Measurements from ENCODE around the gene WDR4. TPM values are rescaled to one million over a fixed set of nuclear protein-coding genes. Genes with fewer than 3 reads are reported as not detected.

The WDR4 gene
- total and polyA plus RNA-seq, 10 of the 15 experiments (the other 5 are each of a cell fraction or from before 2014, with no cell fraction given): 2.1 to 45.3 (median 18.7) TPM

DNA sequence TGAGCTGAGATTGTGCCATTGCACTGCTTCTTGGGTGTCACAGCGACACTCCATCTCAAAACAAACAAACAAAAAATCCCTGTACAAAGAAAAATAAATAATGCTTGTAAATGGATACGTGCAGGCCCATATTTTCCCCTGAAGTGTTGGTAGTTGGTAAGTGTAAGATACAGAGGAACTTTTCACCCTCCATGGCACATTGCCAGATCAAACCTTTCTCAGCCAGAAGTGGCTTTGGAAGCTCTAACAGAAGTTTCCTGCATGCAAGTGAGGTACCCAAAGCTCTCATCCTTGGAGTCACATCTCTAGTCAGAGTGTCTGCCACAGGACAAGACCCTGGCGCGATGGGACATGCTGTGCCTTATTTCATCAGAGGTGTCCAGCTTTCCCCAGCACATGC lies 21.1 kb upstream of the WDR4 start:
- no peak overlapping the region for H3K9ac ChIP-seq (ENCODE audit: control insufficient read depth, insufficient read depth, low read length)
- H2AFZ ChIP-seq (ENCODE audit: control insufficient read depth, low read depth, low read length): no peak overlapping the region
- intact Hi-C loops (cut with micrococcal nuclease; ENCODE audit: unreplicated experiment): no loop called here
- H3K4me1 ChIP-seq (ENCODE audit: control insufficient read depth, insufficient read depth, low read length): no peaks in the 10 kb centered on the region
- H3K9me3 ChIP-seq (replicated peaks; ENCODE audit: control insufficient read depth, insufficient read depth, low read length): no peaks in the 10 kb centered on the region
- ChIA-PET SMC1A (ENCODE audit: uncharacterized antibody, unreplicated experiment) (no interaction called here), POLR2A (interaction anchor here (1.0 kb wide), 1 partner anchor 11 kb away, joined by 3 read pairs; no protein-coding TSS in a partner anchor), RAD21 (ENCODE audit: unreplicated experiment) (no interaction called here), CTCF (no interaction called here)
- in situ Hi-C loops (cut with MboI): no loop called here
- H3K27me3 ChIP-seq (replicated peaks in 1 of 2; ENCODE audit: control insufficient read depth in 2 of 2, insufficient read depth in 2 of 2, low read length in 1 of 2): no peaks in the 10 kb centered on the region
- DNase-seq (ENCODE audit: low read depth, low spot score) (no peak), FAIRE-seq (no peak), ATAC-seq (no peak)
- H3K27ac ChIP-seq (ENCODE audit: control insufficient read depth, insufficient read depth): no peak overlapping the region
- H3K36me3 ChIP-seq (ENCODE audit: control insufficient read depth in 2 of 2, insufficient read depth in 2 of 2, low read length in 1 of 2): peaks cover 5 to 27% of the 10 kb centered on the region in 2 experiments
- BruUV-seq (replicated peaks): no TSS peak
- WGBS (ENCODE audit: insufficient coverage, insufficient replicate concordance, low lambda C conversion rate, missing lambda C conversion rate): 95% methylated on average over 4 of the region's 4 CpGs
- H3K4me3 ChIP-seq: no peak overlapping the region
- TF ChIP-seq SPI1 (IDR thresholded peaks at IDR 0.05; ENCODE audit: borderline replicate concordance, insufficient read depth, low read depth, low read length): no peak
- TF ChIP-seq EZH2 (IDR thresholded peaks at IDR 0.05; ENCODE audit: borderline replicate concordance, control insufficient read depth, low read depth, low read length): no peak
- TF ChIP-seq TCF3 (IDR thresholded peaks at IDR 0.05; ENCODE audit: borderline replicate concordance, insufficient read depth, low read depth, low read length): no peak
- no peak for TF ChIP-seq SREBF2 (IDR thresholded peaks at IDR 0.05; ENCODE audit: low read length)
- TF ChIP-seq MTA2 (IDR thresholded peaks at IDR 0.05; ENCODE audit: low read depth): no peak
- no peak for TF ChIP-seq CBFB (IDR thresholded peaks at IDR 0.05; ENCODE audit: low read depth)
- no peak for TF ChIP-seq RUNX3 (IDR thresholded peaks at IDR 0.05; ENCODE audit: low read length)
- no peak for TF ChIP-seq IKZF1 (conservative IDR thresholded peaks at IDR 0.05)
- TF ChIP-seq FOS (IDR thresholded peaks at IDR 0.05; ENCODE audit: borderline replicate concordance, extremely low read depth, insufficient read length): no peak
- no peak for TF ChIP-seq ASH2L (IDR thresholded peaks at IDR 0.05; ENCODE audit: borderline replicate concordance, low read depth)
- TF ChIP-seq POLR2AphosphoS2 (IDR thresholded peaks at IDR 0.05; ENCODE audit: low read depth, low read length): no peak
- TF ChIP-seq, protein P1, sequence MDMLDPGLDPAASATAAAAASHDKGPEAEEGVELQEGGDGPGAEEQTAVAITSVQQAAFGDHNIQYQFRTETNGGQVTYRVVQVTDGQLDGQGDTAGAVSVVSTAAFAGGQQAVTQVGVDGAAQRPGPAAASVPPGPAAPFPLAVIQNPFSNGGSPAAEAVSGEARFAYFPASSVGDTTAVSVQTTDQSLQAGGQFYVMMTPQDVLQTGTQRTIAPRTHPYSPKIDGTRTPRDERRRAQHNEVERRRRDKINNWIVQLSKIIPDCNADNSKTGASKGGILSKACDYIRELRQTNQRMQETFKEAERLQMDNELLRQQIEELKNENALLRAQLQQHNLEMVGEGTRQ (IDR thresholded peaks at IDR 0.05; ENCODE audit: borderline replicate concordance, low read depth, low read length): no peak
- no peak for TF ChIP-seq RFX5 (IDR thresholded peaks at IDR 0.05; ENCODE audit: low read depth, low read length)
- no peak for TF ChIP-seq POLR2A (IDR thresholded peaks at IDR 0.05; ENCODE audit: low read depth, low read length)
- no peak for TF ChIP-seq SMAD5 (IDR thresholded peaks at IDR 0.05; ENCODE audit: low read depth)
- TF ChIP-seq JUNB (IDR thresholded peaks at IDR 0.05): no peak
- TF ChIP-seq EP300 (IDR thresholded peaks at IDR 0.05; ENCODE audit: borderline replicate concordance in 1 of 2, control insufficient read depth in 1 of 2, low read depth in 2 of 2, low read length in 2 of 2): no peak
- TF ChIP-seq CHD2 (IDR thresholded peaks at IDR 0.05; ENCODE audit: borderline replicate concordance, low read depth, low read length): no peak
- TF ChIP-seq HDGF (IDR thresholded peaks at IDR 0.05): no peak
- TF ChIP-seq TARDBP (IDR thresholded peaks at IDR 0.05; ENCODE audit: borderline replicate concordance): no peak
- H3K4me2 ChIP-seq (ENCODE audit: control insufficient read depth, insufficient read depth): no peak overlapping the region
- no peaks in the 10 kb centered on the region for H4K20me1 ChIP-seq (ENCODE audit: control insufficient read depth, insufficient read depth)
- no peaks in the 10 kb centered on the region; the same call in 1 of the 2 replicates for H3K79me2 ChIP-seq (ENCODE audit: control insufficient read depth, insufficient read depth, low read length)
